ENCODE data around the gene KRI1. TPM values are rescaled to one million over a fixed set of nuclear protein-coding genes. Genes with fewer than 3 reads are reported as not detected.
"Not testable (repeated sequence)": the region's sequence is repeated elsewhere in the genome, so short reads cannot be mapped to it uniquely, and the experiment has no call there.

KRI1 gene
- polyA plus RNA-seq, 1 donor from 2014 or later: 35.6 TPM

- peak overlapping the region; percentile 98 to 99 (median 99) for H3K27ac Mint-ChIP-seq
- no peaks in the 10 kb centered on the region for H3K27me3 Mint-ChIP-seq
- no peaks in the 10 kb centered on the region for H3K9me3 Mint-ChIP-seq
- H3K4me1 Mint-ChIP-seq: peaks cover 19 to 26% (median 25%) of the 10 kb centered on the region in 3 donors
- H3K36me3 Mint-ChIP-seq: peaks cover 2% of the 10 kb centered on the region
- H3K4me3 Mint-ChIP-seq: peak overlapping the region; percentile 96 to 100 (median 98)
Measured at GRCh38 chr19:10566658-10567410, 1.0 kb upstream of the KRI1 start.

GRCh38 chr19:10566408-10566657, 523 bp upstream of the KRI1 start:
- no peaks in the 10 kb centered on the region for H3K9me3 Mint-ChIP-seq
- peaks cover 19 to 26% (median 25%) of the 10 kb centered on the region in 3 donors for H3K4me1 Mint-ChIP-seq
- H3K4me3 Mint-ChIP-seq: peak overlapping the region; percentile 96 to 100 (median 98)
- no peaks in the 10 kb centered on the region for H3K27me3 Mint-ChIP-seq
- H3K27ac Mint-ChIP-seq: peak overlapping the region; percentile 98 to 99 (median 99)
- H3K36me3 Mint-ChIP-seq: peaks cover 2% of the 10 kb centered on the region

GRCh38 chr19:10565028-10565566, 713 bp downstream of the KRI1 start:
- peak overlapping the region; percentile 69 to 99 (median 98) for H3K27ac Mint-ChIP-seq

GRCh38 chr19:10562609-10563008, 3.2 kb downstream of the KRI1 start:
- Mint-ChIP-seq H3K4me1 (peaks cover 11 to 18% (median 17%) of the 10 kb centered on the region in 3 donors), H3K9me3 (no peaks in the 10 kb centered on the region), H3K4me3 (no peak overlapping the region), H3K36me3 (peaks cover 2% of the 10 kb centered on the region), H3K27me3 (no peaks in the 10 kb centered on the region), H3K27ac (no peak overlapping the region)

More at GRCh38 chr19:10565028-10565566, 713 bp downstream of the KRI1 start:
- Mint-ChIP-seq H3K36me3 (peaks cover 2% of the 10 kb centered on the region), H3K4me3 (peak overlapping the region; percentile 96 to 100 (median 98)), H3K9me3 (no peaks in the 10 kb centered on the region), H3K27me3 (no peaks in the 10 kb centered on the region), H3K4me1 (peaks cover 19 to 25% (median 24%) of the 10 kb centered on the region in 3 donors)

GRCh38 chr19:10560154-10560553, 5.7 kb downstream of the KRI1 start:
- H3K9me3 Mint-ChIP-seq: no peaks in the 10 kb centered on the region
- no peaks in the 10 kb centered on the region for H3K27me3 Mint-ChIP-seq
- no peaks in the 10 kb centered on the region for H3K36me3 Mint-ChIP-seq
- H3K4me1 Mint-ChIP-seq: peaks cover 2 to 11% (median 10%) of the 10 kb centered on the region in 3 donors
- H3K27ac Mint-ChIP-seq: no peak overlapping the region
- no peak overlapping the region for H3K4me3 Mint-ChIP-seq

GRCh38 chr19:10557603-10558197, 8.1 kb downstream of the KRI1 start:
- Mint-ChIP-seq H3K4me3 (no peak overlapping the region), H3K4me1 (peaks cover 14 to 23% (median 16%) of the 10 kb centered on the region in 3 donors), H3K9me3 (no peaks in the 10 kb centered on the region), H3K36me3 (no peaks in the 10 kb centered on the region), H3K27ac (no peak overlapping the region), H3K27me3 (no peaks in the 10 kb centered on the region)

GRCh38 chr19:10555610-10555973, 10.2 kb downstream of the KRI1 start:
- H3K36me3 Mint-ChIP-seq: no peaks in the 10 kb centered on the region
- H3K4me1 Mint-ChIP-seq: peaks cover 16 to 26% (median 16%) of the 10 kb centered on the region in 3 donors
- H3K27ac Mint-ChIP-seq: peak overlapping the region in 2 of 3 donors; percentile 50 to 76
- H3K27me3 Mint-ChIP-seq: no peaks in the 10 kb centered on the region
- peak overlapping the region in 1 of 4 donors; percentile 26 for H3K4me3 Mint-ChIP-seq
- no peaks in the 10 kb centered on the region for H3K9me3 Mint-ChIP-seq

- Mint-ChIP-seq H3K9me3 (no peaks in the 10 kb centered on the region), H3K4me3 (peak overlapping the region in 3 of 4 donors; percentile 28 to 70 (median 41)), H3K27me3 (no peaks in the 10 kb centered on the region), H3K4me1 (peaks cover 16 to 26% (median 16%) of the 10 kb centered on the region in 3 donors), H3K36me3 (no peaks in the 10 kb centered on the region), H3K27ac (peak overlapping the region; percentile 50 to 88 (median 77))
Measured at GRCh38 chr19:10554760-10555609, 10.8 kb downstream of the KRI1 start.

- no peaks in the 10 kb centered on the region for H3K27me3 Mint-ChIP-seq
- no peaks in the 10 kb centered on the region for H3K9me3 Mint-ChIP-seq
- peak overlapping the region; percentile 42 to 90 (median 72) for H3K4me3 Mint-ChIP-seq
- peaks cover 16 to 26% (median 16%) of the 10 kb centered on the region in 3 donors for H3K4me1 Mint-ChIP-seq
- H3K36me3 Mint-ChIP-seq: no peaks in the 10 kb centered on the region
- peak overlapping the region; percentile 77 to 95 (median 88) for H3K27ac Mint-ChIP-seq
Measured at GRCh38 chr19:10553943-10554381, 11.8 kb downstream of the KRI1 start.

GRCh38 chr19:10553087-10553667, 12.6 kb downstream of the KRI1 start:
- Mint-ChIP-seq H3K27ac (peak overlapping the region; percentile 16 to 95 (median 77)), H3K4me3 (peak overlapping the region in 2 of 4 donors; percentile 70 to 90), H3K36me3 (no peaks in the 10 kb centered on the region), H3K4me1 (peaks cover 16 to 26% (median 16%) of the 10 kb centered on the region in 3 donors), H3K27me3 (no peaks in the 10 kb centered on the region), H3K9me3 (no peaks in the 10 kb centered on the region)

- no peaks in the 10 kb centered on the region for H3K27me3 Mint-ChIP-seq
- peak overlapping the region in 2 of 3 donors; percentile 46 to 77 for H3K27ac Mint-ChIP-seq
- H3K4me3 Mint-ChIP-seq: peak overlapping the region in 1 of 4 donors; percentile 52
- H3K36me3 Mint-ChIP-seq: no peaks in the 10 kb centered on the region
- H3K9me3 Mint-ChIP-seq: no peaks in the 10 kb centered on the region
- peaks cover 16 to 26% (median 16%) of the 10 kb centered on the region in 3 donors for H3K4me1 Mint-ChIP-seq
Measured at GRCh38 chr19:10552510-10553053, 13.2 kb downstream of the KRI1 start.

GRCh38 chr19:10551698-10552301, 14.0 kb downstream of the KRI1 start:
- no peaks in the 10 kb centered on the region for H3K27me3 Mint-ChIP-seq
- H3K27ac Mint-ChIP-seq: peak overlapping the region in 1 of 3 donors; percentile 53
- no peak overlapping the region for H3K4me3 Mint-ChIP-seq
- peaks cover 16 to 26% (median 16%) of the 10 kb centered on the region in 3 donors for H3K4me1 Mint-ChIP-seq
- no peaks in the 10 kb centered on the region for H3K36me3 Mint-ChIP-seq
- no peaks in the 10 kb centered on the region for H3K9me3 Mint-ChIP-seq

- H3K4me3 Mint-ChIP-seq: peak overlapping the region in 1 of 4 donors; percentile 65
- peaks cover 16 to 26% (median 16%) of the 10 kb centered on the region in 3 donors for H3K4me1 Mint-ChIP-seq
- H3K27me3 Mint-ChIP-seq, H3K9me3 Mint-ChIP-seq, H3K36me3 Mint-ChIP-seq: not testable (repeated sequence)
- peak overlapping the region in 1 of 3 donors; percentile 53 for H3K27ac Mint-ChIP-seq
Measured at GRCh38 chr19:10551006-10551405, 14.8 kb downstream of the KRI1 start.

- H3K4me3 Mint-ChIP-seq: no peak overlapping the region
- H3K9me3 Mint-ChIP-seq: no peaks in the 10 kb centered on the region
- peaks cover 13 to 22% (median 16%) of the 10 kb centered on the region in 3 donors for H3K4me1 Mint-ChIP-seq
- peak overlapping the region in 1 of 3 donors; percentile 59 for H3K27ac Mint-ChIP-seq
- no peaks in the 10 kb centered on the region for H3K27me3 Mint-ChIP-seq
- H3K36me3 Mint-ChIP-seq: no peaks in the 10 kb centered on the region
Measured at GRCh38 chr19:10550336-10550735, 15.5 kb downstream of the KRI1 start.

All from IgD-negative memory B cell (primary cell).